Thoracic aorta (tissue), 2 donors: Measurements from ENCODE around the gene MAP3K5. TPM values are rescaled to one million over a fixed set of nuclear protein-coding genes. Genes with fewer than 3 reads are reported as not detected.
A peak's percentile ranks its signal among the peaks of the same experiment; 100 is the strongest.

Source experiments
- ATAC-seq: fragments of 150-250 bp; one replicate; pipeline ENCODE4 v1.8.0; 2017; ENCODE audit warnings: low read depth; ENCODE audit not compliant: insufficient number of reproducible peaks, low FRiP score
- DNase-seq: peaks from one replicate; pipeline ENCODE4 v3.0.0-alpha.2; 2020; ENCODE audit warnings: low spot score
- H3K27ac ChIP-seq, 2 donors: fragments of 200-600 bp; sonication (generic); 1 replicate in 1 of 2; 2 replicates in 1 of 2; pipeline ENCODE4 v1.5.1; 2016; ENCODE audit warnings: mild to moderate bottlenecking in 2 of 2, moderate library complexity in 2 of 2
- H3K27me3 ChIP-seq: fragments of 200-600 bp; sonication (generic); replicated peaks from 2 replicates; pipeline ENCODE4 v1.6.0; 2016; ENCODE audit warnings: mild to moderate bottlenecking; ENCODE audit not compliant: insufficient read depth
- H3K36me3 ChIP-seq: fragments of 200-600 bp; sonication (generic); one replicate; pipeline ENCODE4 v1.5.1; 2016
- H3K4me1 ChIP-seq, 2 donors: fragments of 200-600 bp; sonication (generic); 1 replicate in 1 of 2; 2 replicates in 1 of 2; pipeline versions ENCODE4 v1.5.1 to v1.6.0; 2016; ENCODE audit warnings: low read depth in 2 of 2, mild to moderate bottlenecking in 1 of 2; ENCODE audit not compliant: control insufficient read depth in 1 of 2
- H3K4me3 ChIP-seq: fragments of 200-600 bp; sonication (generic); 2 replicates; pipeline ENCODE4 v1.5.1; 2016; ENCODE audit warnings: mild to moderate bottlenecking
- H3K9me3 ChIP-seq: fragments of 200-600 bp; sonication (generic); 2 replicates; pipeline ENCODE4 v1.5.1; 2016
- total RNA-seq, 2 donors: library from RNA; depleted of rRNA; stranded (reverse); fragments of >200 nt; gene quantifications; one replicate each; pipeline versions ENCODE4 v1.1.0 to v1.2.3, GENCODE V29; 2016
- TF ChIP-seq, protein P1 (sequence below): fragments of 200-600 bp; sonication (generic); IDR thresholded peaks from one replicate; pipeline ENCODE4 v1.5.1; 2019; ENCODE audit warnings: antibody characterized with exemption

Gene MAP3K5
- total RNA-seq, 2 donors from 2014 or later = 73.6 to 101 TPM

DNA sequence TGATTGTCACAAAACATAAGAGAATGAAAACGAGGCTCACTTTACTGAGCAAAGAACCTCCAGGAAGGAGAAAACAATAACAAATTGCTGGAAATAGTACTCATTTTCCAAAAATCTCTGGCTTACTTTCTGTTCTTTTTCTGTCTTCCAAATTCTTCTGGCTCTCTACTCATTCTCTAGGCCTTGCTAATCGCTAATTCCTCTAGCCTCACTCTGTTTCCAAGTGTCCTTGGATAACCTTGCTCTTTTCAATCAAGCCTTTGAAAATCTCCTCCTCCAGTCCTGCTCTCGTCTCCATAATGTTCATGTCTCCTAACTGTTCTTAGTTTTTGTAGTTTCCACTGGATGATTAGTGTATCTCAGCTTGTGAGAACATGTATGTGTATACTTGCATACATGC is 145.9 kb downstream of the MAP3K5 start:
- H3K27me3 ChIP-seq = no peaks in the 10 kb centered on the region
- no peaks in the 10 kb centered on the region for H3K9me3 ChIP-seq
- ATAC-seq = no peak
- TF ChIP-seq, protein P1, sequence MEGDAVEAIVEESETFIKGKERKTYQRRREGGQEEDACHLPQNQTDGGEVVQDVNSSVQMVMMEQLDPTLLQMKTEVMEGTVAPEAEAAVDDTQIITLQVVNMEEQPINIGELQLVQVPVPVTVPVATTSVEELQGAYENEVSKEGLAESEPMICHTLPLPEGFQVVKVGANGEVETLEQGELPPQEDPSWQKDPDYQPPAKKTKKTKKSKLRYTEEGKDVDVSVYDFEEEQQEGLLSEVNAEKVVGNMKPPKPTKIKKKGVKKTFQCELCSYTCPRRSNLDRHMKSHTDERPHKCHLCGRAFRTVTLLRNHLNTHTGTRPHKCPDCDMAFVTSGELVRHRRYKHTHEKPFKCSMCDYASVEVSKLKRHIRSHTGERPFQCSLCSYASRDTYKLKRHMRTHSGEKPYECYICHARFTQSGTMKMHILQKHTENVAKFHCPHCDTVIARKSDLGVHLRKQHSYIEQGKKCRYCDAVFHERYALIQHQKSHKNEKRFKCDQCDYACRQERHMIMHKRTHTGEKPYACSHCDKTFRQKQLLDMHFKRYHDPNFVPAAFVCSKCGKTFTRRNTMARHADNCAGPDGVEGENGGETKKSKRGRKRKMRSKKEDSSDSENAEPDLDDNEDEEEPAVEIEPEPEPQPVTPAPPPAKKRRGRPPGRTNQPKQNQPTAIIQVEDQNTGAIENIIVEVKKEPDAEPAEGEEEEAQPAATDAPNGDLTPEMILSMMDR = no peak
- peaks cover 8% of the 10 kb centered on the region for H3K36me3 ChIP-seq
- peaks cover 42 to 57% of the 10 kb centered on the region in 2 donors for H3K4me1 ChIP-seq
- H3K4me3 ChIP-seq = no peak overlapping the region
- H3K27ac ChIP-seq = peak overlapping the region; percentile 59 to 82
- DNase-seq = no peak

GRCh38 chr6:136644597-136644952 is 147.7 kb downstream of the MAP3K5 start:
- DNase-seq = no peak
- ATAC-seq = no peak
- Histone ChIP-seq H3K27ac (peak overlapping the region; percentile 56 to 82), H3K4me3 (no peak overlapping the region), H3K4me1 (peaks cover 38 to 57% of the 10 kb centered on the region in 2 donors), H3K9me3 (no peaks in the 10 kb centered on the region), H3K36me3 (peaks cover under 1% of the 10 kb centered on the region), H3K27me3 (no peaks in the 10 kb centered on the region)
- TF ChIP-seq, protein P1 = no peak

DNA sequence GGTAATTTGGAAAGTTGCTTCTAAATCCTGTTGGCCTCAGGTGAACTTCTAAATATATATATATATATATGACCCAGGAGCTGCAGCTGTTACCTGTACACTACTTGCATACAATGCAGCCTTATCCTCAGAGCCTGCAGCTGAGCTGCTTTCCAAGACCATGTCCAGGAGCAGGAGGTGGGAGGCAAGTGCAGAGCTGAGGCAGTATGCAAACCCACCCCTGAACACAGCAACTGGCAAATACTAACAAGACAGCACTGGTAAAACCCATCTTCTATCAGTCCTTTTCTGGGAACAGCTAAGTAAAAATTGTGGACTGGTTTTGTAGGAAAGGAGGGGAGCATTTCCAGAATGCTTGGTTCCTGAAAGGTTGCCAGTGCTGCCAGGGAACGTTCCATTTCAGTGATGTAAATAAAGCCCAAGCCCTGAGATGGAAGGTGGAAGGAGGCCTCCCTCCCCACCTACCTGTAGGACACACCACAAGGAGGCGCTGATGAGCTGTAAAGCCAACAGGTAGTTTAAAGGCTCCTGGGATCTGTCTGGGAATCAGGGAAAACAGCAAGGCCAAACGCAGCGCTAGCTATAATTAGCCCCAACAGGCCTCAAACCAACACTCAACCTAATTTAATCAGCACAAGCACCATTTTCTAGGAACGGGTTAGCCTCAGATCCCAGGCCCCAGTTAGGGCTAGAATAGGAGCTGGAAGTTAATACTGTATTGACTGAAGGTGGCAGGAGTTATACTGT is 148.3 kb downstream of the MAP3K5 start:
- DNase-seq (peak; percentile 92), ATAC-seq (peak; percentile 84)
- Histone ChIP-seq H3K27me3 (no peaks in the 10 kb centered on the region), H3K9me3 (no peaks in the 10 kb centered on the region), H3K36me3 (no peaks in the 10 kb centered on the region), H3K4me1 (peaks cover 38 to 56% of the 10 kb centered on the region in 2 donors), H3K27ac (peak overlapping the region; percentile 56 to 82), H3K4me3 (no peak overlapping the region)
- TF ChIP-seq, protein P1 = peak; percentile 85

- no peak for ATAC-seq
- TF ChIP-seq, protein P1 = no peak
Measured at GRCh38 chr6:136641873-136642465, 150.3 kb downstream of the MAP3K5 start.

GRCh38 chr6:136641166-136641565 is 151.1 kb downstream of the MAP3K5 start:
- Histone ChIP-seq H3K4me1 (peaks cover 15 to 31% of the 10 kb centered on the region in 2 donors), H3K4me3 (no peak overlapping the region), H3K27ac (no peak overlapping the region), H3K27me3 (no peaks in the 10 kb centered on the region), H3K9me3 (no peaks in the 10 kb centered on the region), H3K36me3 (peaks cover 17% of the 10 kb centered on the region)
- TF ChIP-seq, protein P1 = no peak
- ATAC-seq (no peak), DNase-seq (no peak)

More at GRCh38 chr6:136641873-136642465, 150.3 kb downstream of the MAP3K5 start:
- Histone ChIP-seq H3K36me3 (peaks cover 9% of the 10 kb centered on the region), H3K27ac (peak overlapping the region in 1 of 2 donors; percentile 59), H3K4me1 (peaks cover 21 to 37% of the 10 kb centered on the region in 2 donors), H3K9me3 (no peaks in the 10 kb centered on the region), H3K4me3 (no peak overlapping the region), H3K27me3 (no peaks in the 10 kb centered on the region)
- DNase-seq = no peak
